D721Med (cell line): ENCODE measurements around the gene CAMK4.

Source experiments
- DNase-seq: peaks from one replicate; pipeline ENCODE4 v3.0.0; 2011; ENCODE audit warnings: low spot score; ENCODE audit not compliant: insufficient read length
- FAIRE-seq: peaks from 2 replicates; lab custom pipeline; 2011; peaks lifted over from hg19 to GRCh38; lab: Jason Lieb, UNC
- CTCF ChIP-seq: IDR thresholded peaks from 2 replicates; pipeline ENCODE4 v1.5.1; 2012; ENCODE audit warnings: mild to moderate bottlenecking, control low read depth; ENCODE audit not compliant: insufficient read depth; ENCODE audit errors: missing control alignments

CAMK4 gene

GRCh38 chr5:111488353-111488752, 264.2 kb downstream of the CAMK4 start:
- FAIRE-seq (no peak), DNase-seq (no peak)
- no peak for TF ChIP-seq CTCF

DNA sequence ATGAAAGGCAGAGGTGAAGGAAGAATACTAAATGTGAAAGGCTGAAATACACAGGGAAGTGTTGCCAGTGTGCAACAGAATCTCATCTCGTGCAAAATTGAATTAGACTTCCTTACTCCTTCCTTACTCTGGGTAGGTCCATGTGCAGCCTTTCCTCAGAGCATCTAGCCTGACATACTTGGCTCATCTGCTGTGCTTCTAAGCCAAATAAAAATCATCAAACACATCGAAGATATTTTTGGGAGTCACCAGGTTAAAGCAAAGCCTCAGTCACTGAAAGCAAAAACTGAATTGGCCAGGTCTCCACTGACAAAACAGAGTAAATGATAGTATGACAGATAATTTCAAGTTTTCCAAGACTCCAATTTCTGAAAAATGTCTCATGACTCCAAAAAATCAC, 268.8 kb downstream of the CAMK4 start:
- FAIRE-seq, result no peak
- TF ChIP-seq CTCF, result no peak
- no peak for DNase-seq

DNA sequence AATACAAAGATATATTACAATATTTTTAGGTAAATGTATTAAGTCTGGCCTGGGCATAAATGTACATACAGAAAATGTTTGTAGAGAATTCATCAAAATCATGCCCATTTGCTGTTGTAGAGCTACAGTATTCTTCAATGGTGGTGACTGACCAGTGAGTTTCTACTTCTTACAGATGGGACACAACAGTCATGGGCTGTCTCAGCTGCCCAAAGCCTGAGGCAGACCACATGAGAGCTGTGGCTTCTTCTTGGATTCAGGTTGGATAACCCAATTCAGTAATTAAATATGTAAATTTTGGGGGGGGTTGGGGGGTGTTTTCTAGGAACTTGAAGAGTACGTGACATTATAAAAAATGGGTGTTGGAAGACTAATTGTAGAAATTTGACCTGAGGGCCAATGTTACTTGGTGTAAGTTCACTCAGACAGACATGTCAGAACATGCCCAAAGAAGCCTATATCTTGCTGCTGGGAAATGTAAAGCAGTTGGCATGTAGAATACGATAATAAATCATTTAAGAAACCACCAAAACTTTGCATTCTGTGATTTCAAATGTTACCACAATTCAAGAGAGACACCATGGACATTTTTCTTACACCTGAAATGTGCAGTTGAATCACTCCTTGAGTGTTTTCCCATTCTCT, 270.3 kb downstream of the CAMK4 start:
- DNase-seq (no peak), FAIRE-seq (no peak)
- no peak for TF ChIP-seq CTCF

- FAIRE-seq (no peak), DNase-seq (no peak)
- TF ChIP-seq CTCF, result no peak
These were observed 271.0 kb downstream of the CAMK4 start for GRCh38 chr5:111495159-111495558.

- DNase-seq (no peak), FAIRE-seq (no peak)
- no peak for TF ChIP-seq CTCF
These were observed 274.2 kb downstream of the CAMK4 start for GRCh38 chr5:111498346-111498745.

DNA sequence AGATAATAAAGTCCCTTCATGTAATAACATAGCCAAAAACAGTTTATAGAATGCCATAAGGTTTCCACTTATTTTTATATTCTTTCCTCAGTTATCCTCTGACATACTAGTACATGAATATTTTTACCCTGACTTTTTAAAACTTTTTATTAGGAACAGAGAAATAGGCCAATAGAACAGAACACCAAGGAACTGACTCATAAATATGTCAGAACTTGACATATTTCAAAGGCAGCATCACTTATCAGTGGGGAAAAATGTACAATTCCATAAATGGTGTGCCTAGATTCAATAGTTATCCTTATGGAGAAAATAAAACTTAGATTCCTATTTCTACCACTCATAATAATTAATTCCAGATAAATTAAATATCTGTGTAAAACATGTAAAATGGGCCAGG, 278.8 kb downstream of the CAMK4 start:
- FAIRE-seq, result no peak
- no peak for DNase-seq
- no peak for TF ChIP-seq CTCF

DNA sequence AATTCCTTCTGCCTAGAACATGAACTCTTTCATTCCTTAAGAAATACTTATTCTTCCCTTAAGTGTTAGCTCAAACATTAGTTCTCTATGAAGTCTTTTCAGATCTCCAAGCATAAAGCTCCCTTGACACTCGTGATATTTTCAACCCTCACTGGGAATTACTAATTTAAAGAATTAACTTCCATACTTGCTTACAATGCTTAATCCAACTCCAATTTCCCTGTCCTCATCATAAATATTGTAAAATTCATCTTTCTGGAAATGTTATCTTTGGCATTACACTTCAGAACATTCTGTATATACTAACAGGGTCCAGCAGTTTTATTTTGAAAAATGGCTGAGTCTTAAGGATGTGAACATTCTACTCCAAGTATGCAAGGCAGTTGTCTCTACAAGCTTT, 280.9 kb downstream of the CAMK4 start:
- FAIRE-seq (no peak), DNase-seq (no peak)
- TF ChIP-seq CTCF, result no peak
